SW480 (cell line): ENCODE results near the gene SIL1.
A peak's percentile ranks its signal among the peaks of the same experiment; 100 is the strongest.
"Not testable (repeated sequence)": the region's sequence is repeated elsewhere in the genome, so short reads cannot be mapped to it uniquely, and the experiment has no call there.

Source experiments
- DNase-seq: peaks from one replicate; pipeline ENCODE4 v3.0.0-alpha.2; 2016; ENCODE audit warnings: low spot score

SIL1 gene

DNA sequence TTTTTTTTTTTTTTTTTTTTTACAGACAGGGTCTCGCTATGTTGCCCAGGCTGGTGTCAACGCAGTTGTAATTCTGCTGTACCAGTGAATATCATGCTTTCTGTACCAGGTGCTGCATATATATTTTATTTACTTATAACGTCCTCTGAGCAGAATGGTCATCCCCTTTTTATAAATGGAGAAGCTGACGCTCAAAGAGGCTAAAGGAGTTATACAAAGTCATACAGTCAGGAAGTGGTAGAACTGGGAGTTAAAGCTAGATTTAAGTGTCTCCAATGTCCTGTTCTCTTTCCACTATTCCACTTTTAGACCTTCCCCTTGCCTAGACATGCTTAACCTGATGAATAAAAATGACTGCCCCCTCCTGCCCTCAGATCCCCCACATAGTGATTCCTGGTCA lies 1.2 kb upstream of the SIL1 start:
- no peak for DNase-seq

DNA sequence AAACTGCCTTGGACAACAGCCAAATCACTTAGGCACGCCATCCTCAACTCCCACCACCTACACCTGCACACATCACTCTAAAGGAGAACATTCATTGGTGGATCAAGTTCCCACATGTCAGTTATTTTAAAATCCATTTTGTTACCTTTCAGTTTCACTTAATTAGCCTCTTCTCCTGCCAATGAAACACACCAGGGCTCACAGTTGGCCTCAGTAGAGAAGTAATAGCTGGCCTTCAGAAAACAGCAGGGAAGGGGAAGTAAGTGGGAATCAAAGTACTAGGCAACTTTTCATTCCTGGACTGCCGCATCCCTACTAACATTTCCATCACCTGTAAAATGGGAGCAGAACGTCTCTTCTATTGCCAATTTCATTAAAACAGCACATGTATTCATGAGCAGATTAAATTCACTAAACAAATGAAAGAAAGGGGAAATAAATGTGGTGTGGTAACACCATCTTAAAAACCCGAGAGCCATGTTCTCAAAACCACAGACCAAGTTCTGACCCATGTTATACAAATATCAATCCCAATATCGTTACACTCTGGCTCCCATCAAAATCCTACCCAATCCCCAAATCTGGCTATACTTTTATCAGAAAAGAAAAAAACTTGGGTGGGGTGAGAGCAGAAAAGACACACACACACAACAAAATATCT lies 1.7 kb downstream of the SIL1 start:
- DNase-seq: no peak

GRCh38 chr5:139194486-139194885 lies 3.7 kb downstream of the SIL1 start:
- DNase-seq: no peak

DNA sequence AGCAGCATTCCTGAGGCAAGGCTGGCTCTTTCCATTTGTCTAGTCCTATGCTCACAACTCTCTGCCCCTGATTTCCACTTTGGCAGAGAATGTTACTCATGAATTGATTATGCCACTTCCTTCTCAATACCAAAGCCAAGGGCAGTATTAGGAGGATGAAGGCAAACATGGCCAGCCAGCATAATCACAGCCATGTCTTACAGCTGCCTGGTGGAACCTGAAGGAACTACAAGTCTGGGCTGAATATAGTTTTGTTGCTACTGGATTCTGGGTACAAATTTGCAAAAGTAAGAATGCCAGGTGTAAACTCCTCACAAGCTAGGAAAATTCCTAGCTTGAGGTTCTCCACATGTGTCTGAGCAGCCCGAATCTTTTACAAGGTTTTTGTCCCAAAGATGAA lies 4.2 kb downstream of the SIL1 start:
- no peak for DNase-seq

GRCh38 chr5:139192906-139193305 lies 5.3 kb downstream of the SIL1 start:
- not testable (repeated sequence) for DNase-seq

DNA sequence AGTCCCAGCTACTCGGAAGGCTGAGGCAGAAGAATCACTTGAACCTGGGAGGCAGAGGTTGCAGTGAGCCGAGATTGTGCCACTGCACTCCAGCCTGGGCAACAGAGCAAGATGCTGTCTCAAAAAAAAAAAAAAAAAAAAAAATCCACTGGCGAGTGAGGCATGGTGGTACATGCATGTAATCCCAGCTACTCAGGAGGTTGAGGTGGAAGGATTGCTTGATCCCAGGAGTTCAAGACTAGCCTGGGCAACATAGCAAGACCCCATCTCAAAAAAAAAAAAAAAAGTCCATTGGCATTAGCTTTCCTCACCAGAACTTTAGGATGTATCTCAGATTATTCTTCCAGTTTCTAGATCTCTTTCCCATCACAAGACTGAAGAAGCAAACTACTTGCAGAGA lies 6.2 kb downstream of the SIL1 start:
- DNase-seq: not testable (repeated sequence)

GRCh38 chr5:139190125-139190524 lies 8.0 kb downstream of the SIL1 start:
- DNase-seq: no peak

DNA sequence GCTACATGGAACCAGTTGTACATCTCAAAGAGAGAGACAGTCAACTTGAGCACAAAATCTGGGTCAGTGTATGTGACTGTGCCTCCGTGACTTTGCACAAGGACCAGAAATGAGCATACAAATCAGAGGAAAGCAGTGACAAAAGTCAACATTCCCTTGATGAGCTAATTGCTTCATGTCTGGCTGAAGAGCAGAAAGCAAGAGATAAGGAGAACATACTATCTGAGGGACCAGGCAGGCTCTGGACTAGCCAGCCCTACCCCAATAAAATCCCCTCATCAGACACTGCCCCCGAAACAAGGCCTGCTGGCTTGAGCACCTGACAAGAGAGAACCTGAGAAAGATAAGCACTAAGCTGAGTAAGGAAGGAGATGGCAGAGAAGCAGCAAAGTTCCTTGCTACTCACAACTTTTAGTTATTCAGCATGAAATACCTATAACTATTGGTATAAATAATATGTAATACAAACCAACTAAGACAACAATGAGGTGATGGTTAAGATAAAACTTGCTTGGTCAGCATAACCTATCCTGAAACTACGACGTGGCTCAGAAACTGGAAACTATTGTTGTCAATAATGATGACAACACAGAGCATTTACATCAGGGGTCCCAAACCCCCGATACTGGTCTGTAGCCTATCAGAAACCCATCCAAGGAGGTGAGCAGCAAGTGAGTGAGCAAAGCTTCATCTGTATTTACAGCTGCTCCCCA lies 9.5 kb downstream of the SIL1 start:
- DNase-seq: no peak

- no peak for DNase-seq
Measured at GRCh38 chr5:139186752-139187326, 11.3 kb downstream of the SIL1 start.

DNA sequence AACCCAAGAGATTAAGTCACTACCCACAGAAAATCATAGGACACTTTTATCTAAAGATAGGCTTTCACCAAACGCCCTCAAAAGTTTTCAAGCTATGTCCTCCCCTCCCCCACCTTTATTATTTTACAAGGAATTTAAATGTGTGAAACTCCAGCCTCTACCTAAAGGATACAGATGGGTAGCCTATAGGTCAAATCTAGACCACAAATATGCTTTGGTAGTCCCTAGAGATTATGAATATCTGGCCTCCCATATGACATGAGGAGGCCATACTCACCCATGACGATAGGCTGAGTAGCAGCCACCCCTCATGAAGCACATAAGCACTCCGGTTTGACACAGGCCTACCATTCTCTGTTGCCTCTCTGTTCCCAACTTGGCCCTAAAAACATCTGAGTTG lies 11.9 kb downstream of the SIL1 start:
- DNase-seq: no peak

DNA sequence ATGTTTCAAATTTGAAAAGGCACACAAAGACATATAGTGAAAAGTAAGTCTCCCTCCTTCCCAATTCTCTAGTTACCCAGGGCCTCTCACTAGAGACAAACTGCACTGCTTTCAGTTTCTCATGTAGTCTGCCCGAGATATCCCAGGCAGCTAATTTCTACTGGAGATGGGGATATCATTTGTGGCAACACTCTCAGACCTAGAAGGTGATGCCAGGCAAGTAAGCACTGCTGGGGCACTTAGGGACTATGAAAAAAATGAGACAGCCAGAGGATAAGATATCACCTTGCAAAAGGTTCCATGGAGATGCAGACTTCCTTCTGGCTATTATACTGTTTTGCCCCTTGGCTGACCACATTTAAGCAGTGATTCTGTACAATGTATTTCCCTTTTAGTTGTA lies 12.6 kb downstream of the SIL1 start:
- DNase-seq: no peak

DNA sequence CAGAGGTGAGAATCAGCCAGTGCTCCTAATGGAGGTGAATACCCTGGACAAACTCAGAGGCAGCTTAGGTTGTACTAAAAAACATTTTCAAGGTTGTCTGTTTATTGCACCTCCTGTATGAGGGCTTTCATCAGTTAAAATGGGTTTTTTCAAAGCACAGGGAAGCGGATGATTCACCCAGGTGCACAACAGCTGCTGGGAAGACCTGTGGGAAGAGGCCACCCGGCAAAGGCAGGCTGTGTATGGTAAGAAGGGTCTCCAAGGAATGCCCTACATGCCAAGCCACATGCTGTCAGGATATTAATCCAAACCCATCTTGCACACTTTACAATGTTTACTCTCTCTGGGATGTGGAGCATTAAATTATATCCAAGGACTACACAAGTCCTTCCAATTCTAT lies 14.7 kb downstream of the SIL1 start:
- peak; percentile 36 for DNase-seq

GRCh38 chr5:139182528-139183296 lies 15.5 kb downstream of the SIL1 start:
- no peak for DNase-seq

DNA sequence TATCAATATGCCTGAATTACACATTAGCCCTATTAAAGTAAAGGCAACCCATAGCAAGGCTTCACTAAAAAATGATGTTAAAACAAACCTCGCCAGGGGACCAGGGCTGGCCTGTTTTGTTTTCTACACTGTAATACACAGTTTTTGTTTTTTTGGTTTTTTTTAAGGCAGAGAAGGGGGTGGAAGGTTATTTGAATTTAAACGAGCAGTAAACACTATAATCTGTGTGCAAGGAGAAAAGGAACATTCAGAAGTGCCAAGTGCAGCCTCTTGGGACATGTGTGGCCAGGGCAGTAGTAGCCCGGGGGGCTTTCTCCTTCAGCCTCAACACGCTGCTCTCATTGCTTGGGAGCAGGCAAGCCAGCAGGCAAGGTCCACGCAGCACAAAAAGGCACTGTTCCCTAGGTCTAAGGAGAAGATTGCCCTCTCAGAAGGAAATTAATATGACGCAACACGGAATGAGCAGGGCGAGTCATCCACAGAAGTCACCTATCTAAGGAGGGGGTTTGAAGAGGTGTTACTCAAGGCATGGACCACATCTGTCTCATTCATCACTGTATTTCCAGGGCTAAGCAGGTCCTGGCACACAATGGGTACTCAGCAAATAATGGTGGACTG lies 16.2 kb downstream of the SIL1 start:
- DNase-seq: peak; percentile 34

GRCh38 chr5:139181322-139181730 lies 16.8 kb downstream of the SIL1 start:
- DNase-seq: no peak

DNA sequence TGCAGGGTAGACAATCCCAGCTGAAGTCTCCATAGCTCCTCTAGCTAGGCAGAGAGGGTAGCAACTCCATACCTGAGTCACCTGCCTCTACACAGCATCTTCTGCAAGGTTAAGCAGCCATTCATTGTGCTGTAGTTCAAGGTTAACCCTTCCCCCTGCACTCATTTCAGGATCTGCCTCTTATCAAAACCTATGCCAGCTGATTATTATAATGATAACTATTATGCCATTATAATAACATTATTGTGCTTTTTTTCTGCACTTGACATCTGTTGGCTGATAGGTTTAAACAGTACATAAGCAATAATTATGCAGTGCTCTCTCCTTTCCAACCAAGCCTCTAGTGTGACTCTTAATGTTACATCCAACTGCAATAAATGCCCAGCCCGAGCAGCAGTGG lies 17.3 kb downstream of the SIL1 start:
- DNase-seq: no peak

DNA sequence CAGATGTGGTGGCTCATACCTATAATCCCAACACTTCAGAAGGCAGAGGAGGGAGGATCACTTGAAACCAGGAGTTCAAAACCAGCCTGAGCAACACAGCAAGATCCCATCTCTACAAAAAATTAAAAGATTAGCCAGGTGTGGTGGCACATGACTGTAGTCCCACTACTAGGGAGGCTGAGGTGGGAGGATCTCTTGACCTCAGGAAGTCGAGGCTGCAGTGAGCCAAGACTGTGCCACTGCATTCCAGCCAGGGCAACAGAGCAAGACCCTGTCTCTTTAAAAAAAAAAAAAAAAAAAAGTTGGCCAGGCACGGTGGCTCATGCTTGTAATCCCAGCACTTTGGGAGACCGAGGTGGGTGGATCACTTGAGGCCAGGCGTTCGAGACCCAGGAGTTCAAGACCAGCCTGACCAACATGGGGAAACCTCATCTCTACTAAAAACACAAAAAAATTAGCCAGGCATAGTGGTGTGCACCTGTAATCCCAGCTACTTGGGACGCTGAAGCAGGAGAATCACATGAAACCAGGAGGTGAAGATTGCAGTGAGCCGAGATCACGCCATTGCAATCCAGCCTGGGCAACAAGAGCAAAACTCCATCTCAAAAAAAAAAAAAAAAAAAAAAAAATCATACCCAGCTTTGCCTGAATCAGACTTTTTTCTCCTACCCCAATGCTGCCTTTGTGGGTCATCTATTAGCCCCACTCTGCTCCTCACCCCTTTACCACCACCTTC lies 18.2 kb downstream of the SIL1 start:
- not testable (repeated sequence) for DNase-seq

DNA sequence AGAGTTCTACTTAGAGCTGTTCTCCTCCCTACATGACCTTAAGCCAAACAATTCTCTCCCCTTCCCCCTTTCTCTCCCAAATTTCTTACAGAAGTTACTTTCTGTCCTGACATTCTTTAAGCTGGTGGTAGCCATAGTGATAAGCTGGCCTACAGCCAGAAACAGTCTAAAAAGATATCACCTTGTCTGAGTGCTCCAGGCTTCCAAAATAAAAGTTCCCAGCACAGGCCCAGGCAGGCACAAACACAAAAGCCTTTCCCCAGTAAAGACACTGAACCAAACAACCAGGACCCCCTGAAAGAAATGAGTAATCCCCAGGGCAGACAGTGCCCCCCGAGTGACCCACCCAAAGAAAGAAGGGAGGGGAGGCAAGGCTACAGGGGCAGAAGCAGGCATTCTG lies 19.2 kb downstream of the SIL1 start:
- DNase-seq: no peak

DNA sequence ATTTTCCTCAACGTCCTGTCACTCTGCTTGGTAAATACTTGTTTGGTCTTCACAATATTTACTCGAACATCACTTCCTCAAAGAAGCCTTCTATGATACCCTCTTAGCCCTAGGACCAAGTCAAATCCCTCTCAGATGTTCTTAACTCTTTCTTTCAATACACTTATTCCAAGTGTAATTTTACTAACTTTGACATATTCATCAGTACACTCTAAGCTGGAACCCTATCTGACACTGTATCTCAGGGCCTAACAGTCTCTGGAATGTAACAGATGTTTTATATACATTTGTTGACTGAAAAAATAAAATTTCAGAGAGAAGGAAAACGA lies 19.6 kb downstream of the SIL1 start:
- DNase-seq: no peak

GRCh38 chr5:139177809-139178588 lies 20.2 kb downstream of the SIL1 start:
- DNase-seq: no peak

DNA sequence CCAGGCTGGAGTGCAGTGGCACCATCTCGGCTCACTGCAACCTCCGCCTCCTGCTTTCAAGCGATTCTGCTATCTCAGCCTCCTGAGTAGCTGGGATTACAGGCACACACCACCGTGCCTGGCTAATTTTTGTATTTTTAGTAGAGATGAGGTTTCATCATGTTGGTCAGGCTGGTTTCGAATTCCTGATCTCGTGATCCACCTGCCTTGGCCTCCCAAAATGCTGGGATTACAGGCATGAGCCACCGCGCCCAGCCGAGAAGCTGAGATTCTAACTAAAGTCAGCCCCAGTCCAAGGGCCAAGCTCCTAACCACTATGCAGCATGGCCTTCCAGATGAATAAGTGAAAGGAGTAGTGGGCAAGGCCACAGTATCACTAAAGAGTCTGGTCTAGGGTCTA lies 20.9 kb downstream of the SIL1 start:
- not testable (repeated sequence) for DNase-seq
